ENCODE results near the gene DHX9.

GRCh38 chr1:182802006-182802803 is 36.9 kb upstream of the DHX9 start:
- no peak for TF ChIP-seq POLR2A (IDR thresholded peaks at IDR 0.05)
- TF ChIP-seq CTCF (IDR thresholded peaks at IDR 0.05), result no peak
